GM12865 (cell line): ENCODE results near the gene CD164L2.
"Not testable (repeated sequence)": the region's sequence is repeated elsewhere in the genome, so short reads cannot be mapped to it uniquely, and the experiment has no call there.

Experiments used
- DNase-seq: peaks from one replicate; pipeline ENCODE4 v3.0.0; 2010; ENCODE audit warnings: low read depth
- H3K4me3 ChIP-seq: 2 replicates; pipeline ENCODE4 v1.5.1; 2011; ENCODE audit warnings: mild to moderate bottlenecking, low read depth, low read length, control low read depth
- TF ChIP-seq, protein P1 (sequence below): IDR thresholded peaks from 2 replicates; pipeline ENCODE4 v1.5.1; 2011; ENCODE audit warnings: low read length, control low read depth, low read depth, inconsistent platforms; ENCODE audit not compliant: insufficient read depth; ENCODE audit errors: missing control alignments

Gene CD164L2

DNA sequence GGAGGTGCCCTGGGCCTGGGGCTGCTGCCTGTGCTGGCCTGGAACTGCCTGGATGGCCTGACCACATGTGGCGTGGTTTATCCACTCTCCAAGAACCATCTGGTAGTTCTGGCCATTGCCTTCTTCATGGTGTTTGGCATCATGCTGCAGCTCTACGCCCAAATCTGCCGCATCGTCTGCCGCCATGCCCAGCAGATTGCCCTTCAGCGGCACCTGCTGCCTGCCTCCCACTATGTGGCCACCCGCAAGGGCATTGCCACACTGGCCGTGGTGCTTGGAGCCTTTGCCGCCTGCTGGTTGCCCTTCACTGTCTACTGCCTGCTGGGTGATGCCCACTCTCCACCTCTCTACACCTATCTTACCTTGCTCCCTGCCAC is 11.1 kb upstream of the CD164L2 start:
- DNase-seq = no peak
- TF ChIP-seq, protein P1, sequence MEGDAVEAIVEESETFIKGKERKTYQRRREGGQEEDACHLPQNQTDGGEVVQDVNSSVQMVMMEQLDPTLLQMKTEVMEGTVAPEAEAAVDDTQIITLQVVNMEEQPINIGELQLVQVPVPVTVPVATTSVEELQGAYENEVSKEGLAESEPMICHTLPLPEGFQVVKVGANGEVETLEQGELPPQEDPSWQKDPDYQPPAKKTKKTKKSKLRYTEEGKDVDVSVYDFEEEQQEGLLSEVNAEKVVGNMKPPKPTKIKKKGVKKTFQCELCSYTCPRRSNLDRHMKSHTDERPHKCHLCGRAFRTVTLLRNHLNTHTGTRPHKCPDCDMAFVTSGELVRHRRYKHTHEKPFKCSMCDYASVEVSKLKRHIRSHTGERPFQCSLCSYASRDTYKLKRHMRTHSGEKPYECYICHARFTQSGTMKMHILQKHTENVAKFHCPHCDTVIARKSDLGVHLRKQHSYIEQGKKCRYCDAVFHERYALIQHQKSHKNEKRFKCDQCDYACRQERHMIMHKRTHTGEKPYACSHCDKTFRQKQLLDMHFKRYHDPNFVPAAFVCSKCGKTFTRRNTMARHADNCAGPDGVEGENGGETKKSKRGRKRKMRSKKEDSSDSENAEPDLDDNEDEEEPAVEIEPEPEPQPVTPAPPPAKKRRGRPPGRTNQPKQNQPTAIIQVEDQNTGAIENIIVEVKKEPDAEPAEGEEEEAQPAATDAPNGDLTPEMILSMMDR = no peak
- H3K4me3 ChIP-seq = no peak overlapping the region

DNA sequence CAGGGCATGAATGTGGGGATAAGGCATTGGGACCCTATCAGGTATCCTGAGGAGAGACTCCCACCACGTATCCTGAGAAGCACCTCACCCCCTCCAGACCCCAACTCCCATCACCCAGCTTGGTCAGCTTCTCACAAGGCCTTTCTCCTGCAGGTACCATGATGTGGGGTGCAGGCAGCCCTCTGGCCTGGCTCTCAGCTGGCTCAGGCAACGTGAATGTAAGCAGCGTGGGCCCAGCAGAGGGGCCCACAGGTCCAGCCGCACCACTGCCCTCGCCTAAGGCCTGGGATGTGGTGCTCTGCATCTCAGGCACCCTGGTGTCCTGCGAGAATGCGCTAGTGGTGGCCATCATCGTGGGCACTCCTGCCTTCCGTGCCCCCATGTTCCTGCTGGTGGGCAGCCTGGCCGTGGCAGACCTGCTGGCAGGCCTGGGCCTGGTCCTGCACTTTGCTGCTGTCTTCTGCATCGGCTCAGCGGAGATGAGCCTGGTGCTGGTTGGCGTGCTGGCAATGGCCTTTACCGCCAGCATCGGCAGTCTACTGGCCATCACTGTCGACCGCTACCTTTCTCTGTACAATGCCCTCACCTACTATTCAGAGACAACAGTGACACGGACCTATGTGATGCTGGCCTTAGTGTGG is 10.6 kb upstream of the CD164L2 start:
- no peak for DNase-seq
- no peak overlapping the region for H3K4me3 ChIP-seq

DNA sequence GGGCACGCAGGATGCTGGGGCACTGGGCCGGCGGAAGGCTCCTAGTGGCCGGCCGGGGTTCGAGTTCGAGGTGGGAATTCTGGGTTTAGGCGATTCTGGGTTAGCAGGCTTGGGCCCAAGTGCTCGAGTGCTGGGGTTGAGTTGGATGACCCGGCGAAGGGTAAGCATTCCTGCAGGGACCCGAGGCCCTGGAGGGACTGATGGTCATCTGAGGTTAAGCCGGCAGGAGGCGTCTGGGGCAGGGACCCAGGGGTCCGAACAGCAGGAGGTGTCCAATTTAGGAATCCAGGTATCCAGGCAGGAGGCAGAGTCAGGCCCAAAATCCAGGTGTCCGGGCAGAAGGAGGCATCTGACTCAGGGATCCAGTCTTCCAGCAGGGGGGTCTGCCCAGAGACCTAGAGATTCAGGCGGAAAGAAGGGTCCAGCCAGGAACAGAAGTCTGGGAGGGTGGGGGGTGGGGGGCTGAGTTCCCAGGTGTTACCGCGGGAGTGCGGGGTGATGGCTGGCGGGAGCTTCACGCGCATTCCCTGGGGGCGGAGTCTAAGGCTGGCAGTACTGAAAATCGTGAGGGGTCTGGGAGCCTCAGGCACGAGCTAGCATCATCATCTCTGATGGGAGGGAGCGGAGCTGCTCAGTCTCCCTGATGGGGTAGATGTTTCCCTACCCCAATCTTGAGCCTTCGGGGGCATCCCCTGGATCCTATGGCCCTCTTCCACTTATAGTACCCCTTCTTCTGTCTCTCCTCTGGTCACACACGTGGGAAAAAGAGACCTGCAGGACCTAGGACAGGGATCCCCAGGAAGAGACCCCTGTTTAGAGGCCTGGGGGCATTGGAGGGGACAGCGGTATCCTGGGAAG is 9.9 kb upstream of the CD164L2 start:
- no peak for DNase-seq
- peak overlapping the region; percentile 60 for H3K4me3 ChIP-seq
- TF ChIP-seq, protein P1 = peak; percentile 6

More for the DNA sequence above, 10.6 kb upstream of the CD164L2 start:
- TF ChIP-seq, protein P1 = no peak

DNA sequence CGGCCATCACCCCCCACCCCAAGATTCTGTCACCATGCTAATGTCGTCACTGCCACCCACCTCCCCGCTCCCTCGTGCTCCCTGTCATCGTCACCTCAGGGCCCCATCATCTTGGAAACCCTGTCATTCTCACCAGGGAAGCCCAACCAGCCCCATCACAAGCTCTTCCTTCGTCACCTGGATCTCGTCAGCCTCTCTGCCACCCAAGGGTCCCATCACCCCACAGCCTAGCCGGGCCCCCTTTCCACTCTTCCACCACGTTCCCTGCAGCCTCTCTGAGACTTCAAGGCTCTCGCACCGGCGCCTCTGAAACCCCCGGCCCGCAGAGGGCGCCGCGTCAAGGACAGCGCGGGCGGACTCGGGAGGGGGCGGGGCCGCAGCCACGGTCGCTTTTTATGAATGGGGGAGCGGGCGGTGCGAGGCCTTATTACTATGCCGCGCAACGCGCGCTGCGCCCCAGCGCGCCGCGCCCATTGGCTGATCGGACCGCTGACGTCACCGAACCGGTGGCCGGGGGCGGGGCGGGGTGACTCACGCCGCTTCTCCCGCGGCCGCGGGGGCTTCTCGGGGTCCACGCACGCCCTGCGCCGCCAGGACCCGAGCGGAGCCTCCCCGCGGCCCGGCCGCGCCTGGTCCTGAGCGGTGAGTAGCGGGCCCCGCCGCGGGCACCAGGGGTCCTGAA is 9.1 kb upstream of the CD164L2 start, which contains the start of gene GPR3:
GPR3 (plus strand) TSS at position 527 of the 682 bp plus-strand sequence. CDS start 1,177 bp downstream, outside the sequence.
- H3K4me3 ChIP-seq = peak within 1 kb of the TSS; percentile 60
- TF ChIP-seq, protein P1 = peak; percentile 49
- DNase-seq = peak; percentile 93

DNA sequence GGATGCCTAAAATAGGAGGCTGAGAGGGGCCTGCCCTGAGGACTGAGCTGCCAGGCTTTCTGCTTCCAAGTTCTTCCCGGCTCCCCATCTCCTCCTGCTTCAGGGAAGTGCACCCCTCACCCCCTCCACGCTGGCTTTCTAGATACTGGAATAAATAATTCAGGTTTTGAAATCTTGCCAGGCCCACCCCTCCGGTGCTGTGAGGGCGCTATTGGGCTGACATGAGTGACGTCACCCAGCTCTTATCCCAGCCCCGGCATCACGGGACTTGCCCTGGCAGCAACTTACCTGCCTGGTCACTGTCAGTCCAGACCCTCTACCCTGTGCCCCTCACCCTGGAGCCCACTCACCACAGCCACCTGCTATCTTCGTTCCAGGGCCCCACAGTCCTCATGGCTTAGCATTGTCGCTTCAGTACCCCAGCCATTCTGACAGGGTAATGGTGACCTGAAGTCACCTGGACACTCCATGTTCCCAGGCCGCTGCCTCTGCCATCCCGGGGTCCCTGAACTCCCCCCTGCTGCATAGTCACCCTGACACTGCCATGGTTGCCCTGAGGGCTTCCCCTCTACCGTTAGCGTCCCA is 8.5 kb upstream of the CD164L2 start:
- TF ChIP-seq, protein P1 = no peak
- no peak for DNase-seq
- peak overlapping the region; percentile 26 for H3K4me3 ChIP-seq

DNA sequence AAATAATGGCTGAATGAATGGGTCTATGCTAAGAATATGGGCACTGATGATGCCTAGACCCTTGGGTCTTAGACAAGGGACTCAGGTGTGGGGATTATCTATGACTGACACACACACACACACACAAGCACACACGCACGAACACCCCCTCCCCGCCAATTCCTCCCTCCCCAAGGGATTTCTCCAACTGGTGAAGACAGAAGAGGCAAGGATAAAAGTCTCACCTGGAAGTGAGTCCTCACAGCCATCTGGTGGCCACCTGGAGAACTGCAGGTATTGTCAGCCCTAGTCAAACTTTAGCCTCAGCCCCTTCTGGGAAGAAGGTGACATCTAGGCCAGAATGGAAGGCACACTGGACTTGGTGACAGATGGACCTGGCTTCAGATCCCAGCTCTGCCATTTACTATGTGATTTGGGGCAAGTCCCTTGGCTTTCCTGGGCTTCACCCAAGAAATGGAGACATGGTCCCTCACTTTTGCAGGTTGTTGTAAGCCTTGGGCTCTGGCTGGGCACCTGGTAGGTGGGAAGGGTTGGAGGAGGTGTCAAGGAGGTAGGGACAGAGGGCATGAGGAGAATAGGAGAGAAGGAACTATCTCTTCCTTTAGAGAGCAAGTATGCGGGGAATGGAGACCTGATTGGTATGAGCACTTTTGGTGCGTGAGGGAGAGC is 5.3 kb upstream of the CD164L2 start:
- TF ChIP-seq, protein P1 = peak; percentile 95
- peak; percentile 72 for DNase-seq
- no peak overlapping the region for H3K4me3 ChIP-seq

DNA sequence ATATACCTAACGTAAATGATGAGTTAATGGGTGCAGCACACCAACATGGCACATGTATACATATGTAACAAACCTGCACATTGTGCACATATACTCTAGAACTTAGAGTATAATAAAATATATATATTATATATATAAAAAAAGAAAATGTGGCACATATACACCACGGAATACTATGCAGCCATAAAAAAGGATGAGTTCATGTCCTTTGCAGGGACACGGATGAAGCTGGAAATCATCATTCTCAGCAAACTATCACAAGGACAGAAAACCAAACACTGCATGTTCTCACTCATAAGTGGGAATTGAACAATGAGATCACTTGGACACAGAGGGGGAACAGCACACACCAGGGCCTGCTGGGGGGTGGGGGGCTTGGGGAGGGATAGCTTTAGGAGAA is 1.7 kb upstream of the CD164L2 start:
- not testable (repeated sequence) for H3K4me3 ChIP-seq

More for the DNA sequence above, 1.7 kb upstream of the CD164L2 start:
- not testable (repeated sequence) for DNase-seq
